HG02885 (cell line): Measurements from ENCODE around the gene DCLRE1C.
A peak's percentile ranks its signal among the peaks of the same experiment; 100 is the strongest.
"Not testable (repeated sequence)": the region's sequence is repeated elsewhere in the genome, so short reads cannot be mapped to it uniquely, and the experiment has no call there.

Experiments
- ATAC-seq: cut with Tn5 transposase; IDR thresholded peaks from one replicate; pipeline ENCODE4 v1.9.1; 2021; ENCODE audit warnings: mild to moderate bottlenecking; ENCODE audit not compliant: unreplicated experiment, poor library complexity

DCLRE1C gene

GRCh38 chr10:14947268-14947667 lies 6.6 kb downstream of the DCLRE1C start:
- ATAC-seq, result no peak

- ATAC-seq, result no peak
Observed at GRCh38 chr10:14945108-14945507, 8.8 kb downstream of the DCLRE1C start.

- ATAC-seq, result not testable (repeated sequence)
Observed at GRCh38 chr10:14942950-14943338, 11.0 kb downstream of the DCLRE1C start.

- ATAC-seq, result peak; percentile 95
Observed at GRCh38 chr10:14942147-14942949, 11.5 kb downstream of the DCLRE1C start.

- ATAC-seq, result not testable (repeated sequence)
Observed at GRCh38 chr10:14938971-14939370, 14.9 kb downstream of the DCLRE1C start.

- ATAC-seq, result no peak
Observed at GRCh38 chr10:14936584-14936983, 17.3 kb downstream of the DCLRE1C start.

- ATAC-seq, result no peak
Observed at GRCh38 chr10:14930610-14931009, 23.3 kb downstream of the DCLRE1C start.

GRCh38 chr10:14926722-14927416 lies 27.0 kb downstream of the DCLRE1C start:
- peak; percentile 99 for ATAC-seq

GRCh38 chr10:14926061-14926470 lies 27.8 kb downstream of the DCLRE1C start:
- peak; percentile 25 for ATAC-seq

GRCh38 chr10:14925268-14925667 lies 28.6 kb downstream of the DCLRE1C start:
- no peak for ATAC-seq

GRCh38 chr10:14924013-14924412 lies 29.9 kb downstream of the DCLRE1C start:
- ATAC-seq, result no peak

GRCh38 chr10:14918964-14919363 lies 34.9 kb downstream of the DCLRE1C start:
- ATAC-seq, result no peak

- ATAC-seq, result no peak
Observed at GRCh38 chr10:14917827-14918226, 36.1 kb downstream of the DCLRE1C start.

GRCh38 chr10:14916600-14916999 lies 37.3 kb downstream of the DCLRE1C start:
- no peak for ATAC-seq

- no peak for ATAC-seq
Observed at GRCh38 chr10:14911801-14912200, 42.1 kb downstream of the DCLRE1C start.

GRCh38 chr10:14910953-14911352 lies 42.9 kb downstream of the DCLRE1C start:
- ATAC-seq, result no peak

GRCh38 chr10:14909101-14909500 lies 44.8 kb downstream of the DCLRE1C start:
- ATAC-seq, result no peak

- not testable (repeated sequence) for ATAC-seq
Observed at GRCh38 chr10:14907591-14907990, 46.3 kb downstream of the DCLRE1C start.

GRCh38 chr10:14906765-14907164 lies 47.1 kb downstream of the DCLRE1C start:
- ATAC-seq, result no peak

- ATAC-seq, result no peak
Observed at GRCh38 chr10:14905890-14906289, 48.0 kb downstream of the DCLRE1C start.

GRCh38 chr10:14904864-14905263 lies 49.0 kb downstream of the DCLRE1C start:
- ATAC-seq, result no peak

- no peak for ATAC-seq
Observed at GRCh38 chr10:14904316-14904732, 49.6 kb downstream of the DCLRE1C start.
